HS-5 (cell line): ENCODE results near the gene CCL24.
"Not testable (repeated sequence)": the region's sequence is repeated elsewhere in the genome, so short reads cannot be mapped to it uniquely, and the experiment has no call there.

Source experiments
- DNase-seq: peaks from one replicate; pipeline ENCODE4 v3.0.0-alpha.2; 2012; ENCODE audit warnings: low read depth

CCL24 gene

GRCh38 chr7:75780647-75781273 lies 32.8 kb downstream of the CCL24 start:
- not testable (repeated sequence) for DNase-seq

- not testable (repeated sequence) for DNase-seq
Measured at GRCh38 chr7:75779516-75779915, 34.1 kb downstream of the CCL24 start.

DNA sequence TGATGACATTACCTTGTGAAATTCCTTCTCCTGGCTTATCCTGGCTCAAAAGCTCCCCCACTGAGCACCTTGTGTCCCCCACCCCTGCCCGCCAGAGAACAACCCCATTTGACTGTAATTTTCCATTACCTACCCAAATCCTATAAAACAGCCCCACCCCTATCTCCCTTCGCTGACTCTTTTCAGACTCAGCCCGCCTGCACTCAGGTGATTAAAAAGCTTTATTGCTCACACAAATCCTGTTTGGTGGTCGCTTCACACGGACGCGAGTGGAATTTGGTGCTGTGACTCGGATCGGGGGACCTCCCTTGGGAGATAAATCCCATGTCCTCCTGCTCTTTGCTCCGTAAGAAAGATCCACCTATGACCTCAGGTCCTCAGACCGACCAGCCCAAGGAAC lies 34.6 kb downstream of the CCL24 start:
- not testable (repeated sequence) for DNase-seq

GRCh38 chr7:75776295-75776971 lies 37.2 kb downstream of the CCL24 start:
- DNase-seq: peak; percentile 67

- DNase-seq: not testable (repeated sequence)
Measured at GRCh38 chr7:75773958-75774357, 39.6 kb downstream of the CCL24 start.

- peak; percentile 73 for DNase-seq
Measured at GRCh38 chr7:75772081-75773077, 41.2 kb downstream of the CCL24 start, which contains the start of gene CCL26. TSS of gene CCL26 (minus strand) at chr7:75772211. CDS start at chr7:75772176, 35 bp downstream.

DNA sequence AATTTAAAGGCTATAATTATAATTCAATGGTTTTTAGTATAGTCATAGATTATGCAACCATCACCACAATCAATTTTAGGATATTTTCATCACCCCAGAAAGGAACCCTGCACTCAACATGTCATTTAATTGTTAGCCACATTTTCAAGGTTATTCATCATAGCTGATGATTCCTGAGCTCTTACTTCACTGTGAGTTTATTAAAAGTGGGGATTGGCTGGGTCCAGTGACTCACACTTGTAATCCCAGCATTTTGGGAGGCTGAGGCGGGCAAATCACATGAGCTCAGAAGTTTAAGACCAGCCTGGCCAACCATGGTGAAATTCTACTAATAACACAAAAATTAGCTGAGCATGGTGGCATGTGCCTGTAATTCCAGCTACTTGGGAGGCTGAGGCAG lies 42.4 kb downstream of the CCL24 start:
- DNase-seq: peak; percentile 69

- no peak for DNase-seq
Measured at GRCh38 chr7:75762350-75762917, 51.2 kb downstream of the CCL24 start.

- not testable (repeated sequence) for DNase-seq
Measured at GRCh38 chr7:75761801-75762200, 51.8 kb downstream of the CCL24 start.
